ENCODE data around the gene MRPS18A. TPM values are rescaled to one million over a fixed set of nuclear protein-coding genes. Genes with fewer than 3 reads are reported as not detected.
A peak's percentile ranks its signal among the peaks of the same experiment; 100 is the strongest.

The MRPS18A gene
- total and polyA plus RNA-seq, 9 of the 15 experiments (the other 6 are each of a cell fraction or from before 2014, with no cell fraction given): 87.5 to 243 (median 125) TPM

DNA sequence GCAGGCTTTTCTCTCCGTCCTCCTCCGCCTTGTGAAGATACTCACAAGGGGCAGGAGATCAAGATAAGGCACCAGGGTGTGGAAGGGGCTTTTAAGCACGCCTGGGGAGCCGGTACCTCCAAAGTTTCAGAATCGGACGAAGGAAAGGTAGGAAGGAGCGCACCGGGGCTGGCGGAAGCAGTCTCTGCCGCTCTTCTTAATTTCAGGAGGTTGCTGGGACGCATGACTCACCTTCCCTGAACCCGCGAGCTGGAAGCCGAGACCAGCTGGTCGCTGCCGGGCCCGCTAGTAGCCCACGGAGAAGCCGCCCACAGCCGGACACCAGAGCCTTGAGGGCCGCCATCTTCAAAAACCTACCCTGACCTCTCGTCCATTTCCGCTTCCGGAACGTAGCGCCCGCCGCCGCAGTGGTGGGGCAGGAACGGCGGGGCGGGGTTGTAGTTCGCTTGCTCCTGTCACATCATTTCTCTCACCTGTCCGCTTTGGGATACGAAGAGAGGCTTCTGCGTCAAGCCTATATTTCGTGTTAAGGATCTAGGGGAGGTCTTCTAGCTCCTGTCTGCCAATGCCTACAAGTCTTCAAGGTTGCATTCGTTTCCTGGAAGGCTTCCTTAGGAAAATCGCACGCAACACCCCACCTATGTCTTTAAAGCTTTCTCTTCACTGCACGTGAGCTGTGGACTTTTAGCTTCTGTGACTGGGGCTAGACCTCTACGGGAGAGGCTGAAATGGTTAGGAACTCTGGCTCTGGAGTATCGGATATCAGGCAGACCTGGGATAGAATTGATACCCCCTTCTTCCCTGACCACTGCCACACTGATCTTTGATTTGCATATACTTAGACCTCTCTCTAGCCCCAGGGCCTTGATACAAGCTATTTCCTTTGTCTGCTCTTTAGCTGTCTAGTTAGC is at the start of gene MRPS18A (continued):
- peak; percentile 36; the same call in 1 of the 2 replicates for TF ChIP-seq JUN (IDR thresholded peaks at IDR 0.05; ENCODE audit: borderline replicate concordance, low read depth, low read length)
- TF ChIP-seq JUN (CRISPR knock-in tag; IDR thresholded peaks at IDR 0.05; ENCODE audit: borderline replicate concordance): peak; percentile 75; the same call in 1 of the 2 replicates
- TF ChIP-seq, protein P1, sequence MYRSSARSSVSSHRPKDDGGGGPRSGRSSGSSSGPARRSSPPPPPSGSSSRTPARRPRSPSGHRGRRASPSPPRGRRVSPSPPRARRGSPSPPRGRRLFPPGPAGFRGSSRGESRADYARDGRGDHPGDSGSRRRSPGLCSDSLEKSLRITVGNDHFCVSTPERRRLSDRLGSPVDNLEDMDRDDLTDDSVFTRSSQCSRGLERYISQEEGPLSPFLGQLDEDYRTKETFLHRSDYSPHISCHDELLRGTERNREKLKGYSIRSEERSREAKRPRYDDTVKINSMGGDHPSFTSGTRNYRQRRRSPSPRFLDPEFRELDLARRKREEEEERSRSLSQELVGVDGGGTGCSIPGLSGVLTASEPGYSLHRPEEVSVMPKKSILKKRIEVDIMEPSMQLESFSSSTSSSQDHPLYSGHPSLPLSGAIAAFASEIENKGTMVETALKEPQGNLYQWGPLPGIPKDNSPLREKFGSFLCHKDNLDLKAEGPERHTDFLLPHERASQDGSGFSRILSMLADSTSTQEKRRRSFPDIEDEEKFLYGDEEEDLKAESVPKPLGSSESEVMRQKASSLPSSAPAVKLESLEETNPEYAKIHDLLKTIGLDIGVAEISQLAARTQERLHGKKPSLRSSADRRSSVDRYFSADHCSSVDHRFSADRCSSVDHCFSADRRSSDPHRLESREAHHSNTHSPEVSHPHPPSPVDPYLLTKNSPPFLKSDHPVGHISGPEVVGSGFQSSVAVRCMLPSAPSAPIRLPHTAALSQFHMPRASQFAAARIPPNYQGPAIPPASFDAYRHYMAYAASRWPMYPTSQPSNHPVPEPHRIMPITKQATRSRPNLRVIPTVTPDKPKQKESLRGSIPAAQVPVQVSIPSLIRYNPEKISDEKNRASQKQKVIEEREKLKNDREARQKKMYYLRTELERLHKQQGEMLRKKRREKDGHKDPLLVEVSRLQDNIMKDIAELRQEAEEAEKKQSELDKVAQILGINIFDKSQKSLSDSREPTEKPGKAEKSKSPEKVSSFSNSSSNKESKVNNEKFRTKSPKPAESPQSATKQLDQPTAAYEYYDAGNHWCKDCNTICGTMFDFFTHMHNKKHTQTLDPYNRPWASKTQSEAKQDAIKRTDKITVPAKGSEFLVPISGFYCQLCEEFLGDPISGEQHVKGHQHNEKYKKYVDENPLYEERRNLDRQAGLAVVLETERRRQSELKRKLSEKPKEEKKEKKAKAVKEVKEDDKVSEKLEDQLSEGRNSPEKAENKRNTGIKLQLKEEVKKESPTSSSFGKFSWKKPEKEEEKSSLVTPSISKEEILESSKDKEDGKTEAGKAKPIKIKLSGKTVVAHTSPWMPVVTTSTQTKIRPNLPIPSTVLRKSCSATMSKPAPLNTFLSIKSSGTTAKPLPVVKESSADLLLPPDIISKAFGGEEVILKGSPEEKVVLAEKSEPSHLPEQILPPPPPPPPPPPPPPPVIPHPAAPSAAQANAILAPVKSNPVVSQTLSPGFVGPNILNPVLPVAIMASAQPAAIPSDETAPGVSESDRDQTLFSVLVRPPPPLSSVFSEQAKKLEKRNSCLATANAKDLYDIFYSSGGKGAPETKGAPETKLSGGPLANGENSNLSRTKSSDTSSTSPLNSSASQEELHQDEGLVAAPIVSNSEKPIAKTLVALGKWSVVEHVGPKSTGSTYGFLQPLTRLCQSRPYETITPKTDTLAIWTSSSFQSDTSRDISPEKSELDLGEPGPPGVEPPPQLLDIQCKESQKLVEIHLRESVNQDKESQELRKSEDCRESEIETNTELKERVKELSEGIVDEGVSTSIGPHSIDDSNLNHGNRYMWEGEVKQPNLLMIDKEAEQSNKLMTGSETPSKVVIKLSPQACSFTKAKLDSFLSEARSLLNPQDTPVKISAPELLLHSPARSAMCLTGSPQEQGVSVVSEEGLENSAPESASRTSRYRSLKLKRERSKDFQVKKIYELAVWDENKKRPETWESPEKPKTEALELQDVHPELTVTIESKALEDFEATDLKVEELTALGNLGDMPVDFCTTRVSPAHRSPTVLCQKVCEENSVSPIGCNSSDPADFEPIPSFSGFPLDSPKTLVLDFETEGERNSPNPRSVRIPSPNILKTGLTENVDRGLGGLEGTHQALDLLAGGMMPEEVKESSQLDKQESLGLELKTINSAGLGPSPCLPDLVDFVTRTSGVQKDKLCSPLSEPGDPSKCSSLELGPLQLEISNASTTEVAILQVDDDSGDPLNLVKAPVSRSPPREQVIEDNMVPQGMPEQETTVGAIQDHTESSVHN (IDR thresholded peaks at IDR 0.05; ENCODE audit: borderline replicate concordance in 1 of 2, low read depth in 1 of 2): no peak
- TF ChIP-seq ZNF3 (CRISPR knock-in tag; IDR thresholded peaks at IDR 0.05): no peak
- TF ChIP-seq, protein P2, sequence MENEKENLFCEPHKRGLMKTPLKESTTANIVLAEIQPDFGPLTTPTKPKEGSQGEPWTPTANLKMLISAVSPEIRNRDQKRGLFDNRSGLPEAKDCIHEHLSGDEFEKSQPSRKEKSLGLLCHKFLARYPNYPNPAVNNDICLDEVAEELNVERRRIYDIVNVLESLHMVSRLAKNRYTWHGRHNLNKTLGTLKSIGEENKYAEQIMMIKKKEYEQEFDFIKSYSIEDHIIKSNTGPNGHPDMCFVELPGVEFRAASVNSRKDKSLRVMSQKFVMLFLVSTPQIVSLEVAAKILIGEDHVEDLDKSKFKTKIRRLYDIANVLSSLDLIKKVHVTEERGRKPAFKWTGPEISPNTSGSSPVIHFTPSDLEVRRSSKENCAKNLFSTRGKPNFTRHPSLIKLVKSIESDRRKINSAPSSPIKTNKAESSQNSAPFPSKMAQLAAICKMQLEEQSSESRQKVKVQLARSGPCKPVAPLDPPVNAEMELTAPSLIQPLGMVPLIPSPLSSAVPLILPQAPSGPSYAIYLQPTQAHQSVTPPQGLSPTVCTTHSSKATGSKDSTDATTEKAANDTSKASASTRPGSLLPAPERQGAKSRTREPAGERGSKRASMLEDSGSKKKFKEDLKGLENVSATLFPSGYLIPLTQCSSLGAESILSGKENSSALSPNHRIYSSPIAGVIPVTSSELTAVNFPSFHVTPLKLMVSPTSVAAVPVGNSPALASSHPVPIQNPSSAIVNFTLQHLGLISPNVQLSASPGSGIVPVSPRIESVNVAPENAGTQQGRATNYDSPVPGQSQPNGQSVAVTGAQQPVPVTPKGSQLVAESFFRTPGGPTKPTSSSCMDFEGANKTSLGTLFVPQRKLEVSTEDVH (IDR thresholded peaks at IDR 0.05; ENCODE audit: low read depth, partially characterized antibody): peak; percentile 70
- peak; percentile 69 for TF ChIP-seq ATF7 (IDR thresholded peaks at IDR 0.05)
- TF ChIP-seq NCOR1 (IDR thresholded peaks at IDR 0.05): no peak
- TF ChIP-seq RUNX1 (IDR thresholded peaks at IDR 0.05; ENCODE audit: low read depth): no peak
- no peak for TF ChIP-seq DNMT1 (IDR thresholded peaks at IDR 0.05)
- no peak for TF ChIP-seq HSF4 (CRISPR knock-in tag; IDR thresholded peaks at IDR 0.05; ENCODE audit: borderline replicate concordance)
- TF ChIP-seq, protein P3, sequence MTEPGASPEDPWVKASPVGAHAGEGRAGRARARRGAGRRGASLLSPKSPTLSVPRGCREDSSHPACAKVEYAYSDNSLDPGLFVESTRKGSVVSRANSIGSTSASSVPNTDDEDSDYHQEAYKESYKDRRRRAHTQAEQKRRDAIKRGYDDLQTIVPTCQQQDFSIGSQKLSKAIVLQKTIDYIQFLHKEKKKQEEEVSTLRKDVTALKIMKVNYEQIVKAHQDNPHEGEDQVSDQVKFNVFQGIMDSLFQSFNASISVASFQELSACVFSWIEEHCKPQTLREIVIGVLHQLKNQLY (CRISPR knock-in tag; conservative IDR thresholded peaks at IDR 0.05): no peak
- TF ChIP-seq TEAD1 (CRISPR knock-in tag; IDR thresholded peaks at IDR 0.05): 0 out of 4 replicates have a peak, but pooled peaks of 1 of the 2 experiments have one; percentile 2
- 0 out of 2 replicates have a peak, but pooled peaks have one; percentile 25 for TF ChIP-seq OTX1 (CRISPR knock-in tag; IDR thresholded peaks at IDR 0.05)
- TF ChIP-seq SP2 (IDR thresholded peaks at IDR 0.05; ENCODE audit: extremely low read depth, low read depth, low read length, poor library complexity, severe bottlenecking): peak; percentile 22
- TF ChIP-seq ZNF124 (CRISPR knock-in tag; IDR thresholded peaks at IDR 0.05): no peak
